Measurements from ENCODE around the gene GRAP2.
"Not testable (repeated sequence)": the region's sequence is repeated elsewhere in the genome, so short reads cannot be mapped to it uniquely, and the experiment has no call there.

Gene GRAP2

GRCh38 chr22:39947220-39948216 is 46.6 kb downstream of the GRAP2 start:
- no peaks in the 10 kb centered on the region for H3K9me3 ChIP-seq (ENCODE audit: control insufficient read depth, insufficient read depth, low read length)

GRCh38 chr22:39949964-39950737 is 49.3 kb downstream of the GRAP2 start:
- Histone ChIP-seq H3K27ac (ENCODE audit: low read depth, low read length) (no peak overlapping the region), H3K4me2 (ENCODE audit: low read length) (no peak overlapping the region)
- no peak for TF ChIP-seq EZH2phosphoT487 (IDR thresholded peaks at IDR 0.05; ENCODE audit: borderline replicate concordance, low read length)
- no peak for TF ChIP-seq CTCF (IDR thresholded peaks at IDR 0.05; ENCODE audit: low read depth, low read length, poor library complexity, severe bottlenecking)

More at GRCh38 chr22:39947220-39948216, 46.6 kb downstream of the GRAP2 start:
- H4K20me1 ChIP-seq (ENCODE audit: control insufficient read depth, insufficient read depth, low read depth, low read length), result no peaks in the 10 kb centered on the region
- peaks cover 16% of the 10 kb centered on the region for H3K4me1 ChIP-seq (ENCODE audit: control insufficient read depth, low read length)
- H3K4me2 ChIP-seq (ENCODE audit: low read length), result no peak overlapping the region
- H3K36me3 ChIP-seq (ENCODE audit: control insufficient read depth, low read length), result no peaks in the 10 kb centered on the region
- no peaks in the 10 kb centered on the region for H3K9me2 ChIP-seq (replicated peaks; ENCODE audit: control insufficient read depth, low read length)
- no peak overlapping the region for H3K27ac ChIP-seq (ENCODE audit: low read depth, low read length)
- H3K79me2 ChIP-seq (ENCODE audit: control insufficient read depth, low read length), result no peaks in the 10 kb centered on the region
- TF ChIP-seq EZH2phosphoT487 (IDR thresholded peaks at IDR 0.05; ENCODE audit: borderline replicate concordance, low read length) (no peak), CTCF (IDR thresholded peaks at IDR 0.05; ENCODE audit: low read depth, low read length, poor library complexity, severe bottlenecking) (no peak)
- no peak overlapping the region for H3K4me3 ChIP-seq (ENCODE audit: low read length)
- peaks cover 32% of the 10 kb centered on the region for H3K27me3 ChIP-seq (ENCODE audit: control insufficient read depth, low read length)
- no peaks in the 10 kb centered on the region for H3F3A ChIP-seq (ENCODE audit: control insufficient read depth, insufficient read depth)

GRCh38 chr22:39951603-39952293 is 50.9 kb downstream of the GRAP2 start:
- H3K4me1 ChIP-seq (ENCODE audit: control insufficient read depth, low read length), result peaks cover 13% of the 10 kb centered on the region
- not testable (repeated sequence) for H3K27ac ChIP-seq (ENCODE audit: low read depth, low read length); H3K9me3 ChIP-seq (ENCODE audit: control insufficient read depth, insufficient read depth, low read length); H3K4me3 ChIP-seq (ENCODE audit: low read length); H4K20me1 ChIP-seq (ENCODE audit: control insufficient read depth, insufficient read depth, low read depth, low read length); H3K4me2 ChIP-seq (ENCODE audit: low read length); H3K79me2 ChIP-seq (ENCODE audit: control insufficient read depth, low read length); H3F3A ChIP-seq (ENCODE audit: control insufficient read depth, insufficient read depth); H3K9me2 ChIP-seq (replicated peaks; ENCODE audit: control insufficient read depth, low read length); H3K36me3 ChIP-seq (ENCODE audit: control insufficient read depth, low read length)
- H3K27me3 ChIP-seq (ENCODE audit: control insufficient read depth, low read length), result peaks cover 30% of the 10 kb centered on the region

More at GRCh38 chr22:39949964-39950737, 49.3 kb downstream of the GRAP2 start:
- no peak overlapping the region for H3K4me3 ChIP-seq (ENCODE audit: low read length)
- H3K79me2 ChIP-seq (ENCODE audit: control insufficient read depth, low read length), result no peaks in the 10 kb centered on the region
- peaks cover 12% of the 10 kb centered on the region for H3K4me1 ChIP-seq (ENCODE audit: control insufficient read depth, low read length)
- peaks cover 30% of the 10 kb centered on the region for H3K27me3 ChIP-seq (ENCODE audit: control insufficient read depth, low read length)
- no peaks in the 10 kb centered on the region for H4K20me1 ChIP-seq (ENCODE audit: control insufficient read depth, insufficient read depth, low read depth, low read length)
- H3K9me2 ChIP-seq (replicated peaks; ENCODE audit: control insufficient read depth, low read length), result no peaks in the 10 kb centered on the region
- H3K36me3 ChIP-seq (ENCODE audit: control insufficient read depth, low read length), result no peaks in the 10 kb centered on the region
- no peaks in the 10 kb centered on the region for H3K9me3 ChIP-seq (ENCODE audit: control insufficient read depth, insufficient read depth, low read length)
- no peaks in the 10 kb centered on the region for H3F3A ChIP-seq (ENCODE audit: control insufficient read depth, insufficient read depth)
